ENCODE data around the gene RAB4B. TPM values are rescaled to one million over a fixed set of nuclear protein-coding genes. Genes with fewer than 3 reads are reported as not detected.
"Not testable (repeated sequence)": the region's sequence is repeated elsewhere in the genome, so short reads cannot be mapped to it uniquely, and the experiment has no call there.

The RAB4B gene
- polyA plus RNA-seq, 6 donors from 2014 or later = 111 to 167 (median 145) TPM

DNA sequence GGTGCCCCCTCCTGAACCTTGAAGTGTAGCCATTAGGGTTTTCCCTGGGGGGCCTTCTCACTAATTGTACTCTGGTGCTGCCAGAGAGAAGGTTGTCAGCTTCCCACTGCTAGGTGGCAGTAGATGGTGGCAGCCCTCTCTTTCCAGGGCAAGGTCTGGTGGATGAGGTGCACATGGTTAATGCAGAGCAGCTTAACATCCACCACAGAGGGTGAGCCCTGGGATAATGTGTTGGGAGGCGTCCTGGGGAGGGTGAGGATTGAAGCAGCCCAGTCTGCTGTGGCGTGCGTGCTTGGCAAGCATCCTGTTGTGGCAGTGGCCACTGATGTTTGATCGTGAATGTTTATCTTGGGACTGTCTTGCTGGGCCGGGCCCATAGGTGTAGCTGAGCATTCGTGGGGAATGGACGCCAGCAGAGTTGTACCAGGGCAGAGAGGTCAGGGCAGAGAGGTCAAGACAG is 26.8 kb downstream of the RAB4B start:
- H3K4me1 Mint-ChIP-seq = peaks cover 77 to 88% (median 82%) of the 10 kb centered on the region in 3 donors
- peaks cover 0 to 22% of the 10 kb centered on the region in 2 donors for H3K36me3 Mint-ChIP-seq
- no peak for ATAC-seq (ENCODE audit: low read depth in 2 of 2)
- DNase-seq = no peak
- no peaks in the 10 kb centered on the region for H3K9me3 Mint-ChIP-seq
- peak overlapping the region in 7 of 8 donors; percentile 21 to 94 (median 77) for H3K4me3 Mint-ChIP-seq
- H3K27me3 Mint-ChIP-seq = no peaks in the 10 kb centered on the region
- peak overlapping the region in 5 of 6 donors; percentile 58 to 98 (median 96) for H3K27ac Mint-ChIP-seq

DNA sequence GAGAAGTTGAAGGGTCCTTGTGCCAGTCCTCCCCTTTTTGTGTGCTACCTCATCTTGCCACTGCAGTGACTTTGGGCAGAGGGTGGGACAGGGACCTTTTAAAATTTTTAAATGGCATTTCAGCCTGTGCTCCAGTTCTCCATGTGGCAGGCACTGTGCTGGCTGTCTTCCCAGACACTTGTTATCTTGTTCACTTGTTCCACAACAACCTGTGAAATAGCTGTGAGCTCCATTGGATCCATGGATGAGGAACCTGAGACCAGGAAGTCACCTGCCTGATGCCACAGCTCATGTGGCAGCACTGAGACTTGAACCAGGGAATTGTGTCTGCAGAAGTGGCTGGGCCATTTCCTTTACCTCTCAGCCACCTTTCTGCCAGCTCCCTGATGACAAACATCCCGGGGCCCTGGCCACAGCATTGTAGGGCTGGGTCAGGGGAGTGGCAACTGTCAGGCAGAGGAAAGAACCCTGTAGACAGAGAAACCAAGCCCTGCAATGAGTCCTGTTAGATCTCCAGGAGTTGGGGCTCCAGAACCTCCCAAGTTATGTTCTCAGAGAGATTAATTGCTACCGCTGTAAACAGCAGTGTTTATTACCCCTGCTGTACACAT is 27.3 kb downstream of the RAB4B start:
- ATAC-seq (ENCODE audit: low read depth in 2 of 2) (no peak), DNase-seq (no peak)
- Mint-ChIP-seq H3K36me3 (peaks cover 0 to 17% of the 10 kb centered on the region in 2 donors), H3K9me3 (no peaks in the 10 kb centered on the region), H3K27ac (peak overlapping the region in 4 of 6 donors; percentile 70 to 97 (median 95)), H3K4me3 (peak overlapping the region in 6 of 8 donors; percentile 42 to 94 (median 75)), H3K4me1 (peaks cover 76 to 88% (median 82%) of the 10 kb centered on the region in 3 donors), H3K27me3 (no peaks in the 10 kb centered on the region)

DNA sequence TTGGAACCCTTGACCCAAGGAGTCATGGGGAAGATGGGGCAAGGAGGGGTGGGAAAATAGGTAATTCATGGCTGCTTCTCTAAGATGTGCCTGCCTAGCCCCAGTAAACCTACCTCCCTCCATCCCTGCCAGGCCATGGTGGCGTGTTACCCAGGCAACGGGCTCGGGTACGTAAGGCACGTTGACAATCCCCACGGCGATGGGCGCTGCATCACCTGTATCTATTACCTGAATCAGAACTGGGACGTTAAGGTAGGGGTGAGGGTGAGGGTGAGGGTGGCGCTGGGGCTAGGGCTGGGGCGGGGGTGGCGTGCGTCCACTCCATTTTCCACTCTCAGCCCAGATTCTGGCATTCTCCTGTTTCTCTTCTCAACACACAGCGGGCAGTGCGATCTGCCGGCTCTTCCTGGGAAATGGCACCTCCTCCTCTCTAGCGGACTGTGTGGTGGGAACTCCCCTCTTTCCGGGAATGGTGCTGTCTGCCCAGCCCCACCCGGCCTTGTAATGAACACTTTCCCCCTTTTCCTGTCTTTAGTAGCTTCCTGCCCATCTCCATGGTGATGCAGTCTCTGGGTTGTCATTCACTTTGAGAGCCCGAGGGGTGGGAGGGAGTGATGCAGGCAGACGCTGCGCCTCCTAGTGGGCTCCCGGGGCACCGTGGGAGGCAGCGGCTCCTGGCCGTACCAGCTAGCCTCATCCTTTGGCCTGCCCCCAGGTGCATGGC is 28.5 kb downstream of the RAB4B start:
- Mint-ChIP-seq H3K9me3 (no peaks in the 10 kb centered on the region), H3K27ac (peak overlapping the region in 5 of 6 donors; percentile 89 to 97 (median 94)), H3K27me3 (no peaks in the 10 kb centered on the region), H3K4me3 (peak overlapping the region; percentile 42 to 89 (median 79)), H3K36me3 (peaks cover 0 to 17% of the 10 kb centered on the region in 2 donors), H3K4me1 (peaks cover 75 to 87% (median 82%) of the 10 kb centered on the region in 3 donors)
- peak; percentile 60 for DNase-seq
- peak; percentile 30 to 34 for ATAC-seq (ENCODE audit: low read depth in 2 of 2)

DNA sequence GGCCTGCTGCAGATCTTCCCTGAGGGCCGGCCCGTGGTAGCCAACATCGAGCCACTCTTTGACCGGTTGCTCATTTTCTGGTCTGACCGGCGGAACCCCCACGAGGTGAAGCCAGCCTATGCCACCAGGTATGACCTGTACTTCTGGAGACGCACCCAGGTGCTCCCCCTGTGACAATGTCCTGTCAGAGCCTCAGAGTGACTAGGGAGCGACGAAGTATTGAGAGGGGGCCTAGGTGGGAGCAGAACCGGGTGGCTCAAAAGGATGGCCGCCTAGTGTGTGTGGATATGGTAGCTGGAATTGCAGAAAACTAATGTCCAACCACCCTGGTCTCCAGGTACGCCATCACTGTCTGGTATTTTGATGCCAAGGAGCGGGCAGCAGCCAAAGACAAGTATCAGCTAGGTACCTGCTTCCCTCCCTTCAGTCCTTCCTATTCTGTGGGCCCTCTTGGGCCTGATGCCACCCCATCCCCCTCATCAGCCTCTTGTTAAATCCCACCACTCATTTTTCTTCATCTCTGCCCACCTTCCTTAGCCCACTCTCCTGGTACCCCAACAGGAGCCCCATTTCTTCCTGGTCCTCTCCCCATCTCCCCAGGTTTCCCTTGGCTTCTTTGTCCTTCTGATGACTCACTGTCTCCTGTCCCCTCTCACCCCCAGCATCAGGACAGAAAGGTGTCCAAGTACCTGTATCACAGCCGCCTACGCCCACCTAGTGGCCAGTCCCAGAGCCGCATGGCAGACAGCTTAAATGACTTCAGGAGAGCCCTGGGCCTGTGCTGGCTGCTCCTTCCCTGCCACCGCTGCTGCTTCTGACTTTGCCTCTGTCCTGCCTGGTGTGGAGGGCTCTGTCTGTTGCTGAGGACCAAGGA is 29.3 kb downstream of the RAB4B start:
- ATAC-seq (ENCODE audit: low read depth in 2 of 2) (no peak), DNase-seq (no peak)
- H3K4me3 Mint-ChIP-seq = peak overlapping the region; percentile 35 to 89 (median 75)
- H3K9me3 Mint-ChIP-seq = no peaks in the 10 kb centered on the region
- H3K27ac Mint-ChIP-seq = peak overlapping the region; percentile 86 to 97 (median 95)
- peaks cover 73 to 87% (median 82%) of the 10 kb centered on the region in 3 donors for H3K4me1 Mint-ChIP-seq
- H3K36me3 Mint-ChIP-seq = peaks cover 0 to 17% of the 10 kb centered on the region in 2 donors
- no peaks in the 10 kb centered on the region for H3K27me3 Mint-ChIP-seq

DNA sequence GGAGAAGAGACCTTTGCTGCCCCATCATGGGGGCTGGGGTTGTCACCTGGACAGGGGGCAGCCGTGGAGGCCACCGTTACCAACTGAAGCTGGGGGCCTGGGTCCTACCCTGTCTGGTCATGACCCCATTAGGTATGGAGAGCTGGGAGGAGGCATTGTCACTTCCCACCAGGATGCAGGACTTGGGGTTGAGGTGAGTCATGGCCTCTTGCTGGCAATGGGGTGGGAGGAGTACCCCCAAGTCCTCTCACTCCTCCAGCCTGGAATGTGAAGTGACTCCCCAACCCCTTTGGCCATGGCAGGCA is 29.9 kb downstream of the RAB4B start:
- Mint-ChIP-seq H3K27ac (peak overlapping the region in 4 of 6 donors; percentile 57 to 97 (median 88)), H3K4me3 (peak overlapping the region in 4 of 8 donors; percentile 42 to 79 (median 66)), H3K4me1 (peaks cover 73 to 87% (median 82%) of the 10 kb centered on the region in 3 donors), H3K36me3 (peaks cover 0 to 17% of the 10 kb centered on the region in 2 donors), H3K9me3 (no peaks in the 10 kb centered on the region), H3K27me3 (no peaks in the 10 kb centered on the region)
- ATAC-seq (ENCODE audit: low read depth in 2 of 2) (no peak), DNase-seq (no peak)

DNA sequence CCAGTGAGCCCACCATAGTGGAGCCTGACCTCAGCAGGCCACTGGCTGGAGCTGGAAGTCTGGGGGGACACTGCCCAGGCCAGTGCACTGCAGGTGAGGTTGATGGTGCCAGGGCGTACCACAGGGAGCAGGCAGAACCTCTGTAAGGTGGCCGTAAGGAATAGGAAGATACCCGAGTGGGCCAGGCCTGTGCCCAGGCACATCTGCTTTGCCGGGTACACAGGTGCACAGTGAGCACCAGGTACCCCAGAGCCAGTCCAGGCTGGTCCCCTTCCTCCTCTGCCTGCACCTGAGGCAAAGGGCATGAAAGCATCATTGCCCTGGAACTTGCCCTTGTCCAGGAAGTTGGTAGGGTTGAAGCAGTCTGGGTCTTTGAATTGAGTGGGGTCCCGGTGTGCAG is 30.4 kb downstream of the RAB4B start:
- H3K36me3 Mint-ChIP-seq = peaks cover 0 to 17% of the 10 kb centered on the region in 2 donors
- DNase-seq (no peak), ATAC-seq (ENCODE audit: low read depth in 2 of 2) (no peak)
- H3K4me1 Mint-ChIP-seq = peaks cover 69 to 84% (median 79%) of the 10 kb centered on the region in 3 donors
- H3K4me3 Mint-ChIP-seq = peak overlapping the region in 6 of 8 donors; percentile 11 to 80 (median 50)
- peak overlapping the region in 4 of 6 donors; percentile 33 to 97 (median 71) for H3K27ac Mint-ChIP-seq
- no peaks in the 10 kb centered on the region for H3K9me3 Mint-ChIP-seq
- no peaks in the 10 kb centered on the region for H3K27me3 Mint-ChIP-seq

DNA sequence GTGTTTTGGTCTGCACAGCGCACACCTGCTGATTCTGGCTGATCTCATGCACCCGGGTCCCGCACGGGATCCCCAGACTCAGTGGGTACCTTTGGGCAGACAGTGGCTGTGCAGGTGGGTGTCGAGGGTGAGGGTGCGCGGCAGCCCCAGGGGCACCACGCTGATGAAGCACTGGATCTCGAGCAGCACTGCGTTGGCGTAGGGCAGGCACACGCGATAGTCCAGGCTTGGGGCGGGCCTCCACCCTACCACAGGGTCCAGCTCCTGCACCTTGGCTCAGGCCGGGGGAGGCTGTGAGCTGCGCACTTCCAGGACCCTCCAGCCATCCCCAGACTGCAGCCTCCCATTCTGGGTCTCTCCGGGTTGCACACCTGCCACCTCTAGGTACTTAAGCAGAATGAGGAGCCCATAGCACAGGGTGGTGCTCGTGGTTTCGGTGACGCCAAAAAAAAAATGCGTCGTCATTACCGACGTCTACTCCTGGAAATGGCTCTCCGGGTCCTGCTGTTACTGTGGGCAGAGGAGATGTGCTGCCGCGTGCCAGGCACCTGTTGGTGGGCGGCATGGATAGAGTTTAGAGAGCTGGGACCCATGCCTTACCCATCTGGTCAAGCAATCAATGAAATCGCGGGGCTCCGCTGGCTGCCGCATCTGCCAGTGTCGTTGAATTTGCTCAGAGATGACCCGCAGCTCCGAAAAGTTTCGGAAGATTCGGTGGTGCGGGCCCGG is 31.5 kb downstream of the RAB4B start:
- Mint-ChIP-seq H3K27ac (no peak overlapping the region), H3K4me1 (peaks cover 59 to 81% (median 75%) of the 10 kb centered on the region in 3 donors), H3K36me3 (peaks cover 0 to 17% of the 10 kb centered on the region in 2 donors), H3K9me3 (no peaks in the 10 kb centered on the region), H3K27me3 (no peaks in the 10 kb centered on the region), H3K4me3 (peak overlapping the region in 7 of 8 donors; percentile 41 to 99 (median 61))
- ATAC-seq (ENCODE audit: low read depth in 2 of 2) (no peak), DNase-seq (no peak)

DNA sequence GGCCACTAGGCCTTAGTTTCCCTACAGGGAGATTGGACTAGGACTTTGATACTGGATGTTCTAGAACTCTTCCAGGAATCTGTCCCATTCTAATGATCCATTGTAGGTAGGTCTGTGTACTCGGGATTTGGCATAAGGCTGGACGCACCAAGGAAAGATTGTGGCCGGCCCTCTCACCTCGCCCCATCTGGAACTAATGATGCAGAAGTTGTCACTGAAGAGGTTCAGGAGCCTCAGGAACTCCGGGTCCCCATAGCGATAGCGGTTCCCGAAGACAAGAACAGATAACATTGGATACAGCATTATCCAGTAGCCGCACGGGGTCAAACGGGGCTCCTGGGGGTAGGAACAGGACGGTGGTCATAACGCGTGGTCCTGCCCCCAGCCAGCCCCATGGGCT is 32.1 kb downstream of the RAB4B start:
- no peaks in the 10 kb centered on the region for H3K27me3 Mint-ChIP-seq
- H3K36me3 Mint-ChIP-seq = peaks cover 0 to 17% of the 10 kb centered on the region in 2 donors
- peak overlapping the region; percentile 47 to 99 (median 98) for H3K4me3 Mint-ChIP-seq
- H3K4me1 Mint-ChIP-seq = peaks cover 52 to 78% (median 69%) of the 10 kb centered on the region in 3 donors
- no peak for DNase-seq
- no peak for ATAC-seq (ENCODE audit: low read depth in 2 of 2)
- H3K27ac Mint-ChIP-seq = peak overlapping the region in 1 of 6 donors; percentile 81
- H3K9me3 Mint-ChIP-seq = no peaks in the 10 kb centered on the region

DNA sequence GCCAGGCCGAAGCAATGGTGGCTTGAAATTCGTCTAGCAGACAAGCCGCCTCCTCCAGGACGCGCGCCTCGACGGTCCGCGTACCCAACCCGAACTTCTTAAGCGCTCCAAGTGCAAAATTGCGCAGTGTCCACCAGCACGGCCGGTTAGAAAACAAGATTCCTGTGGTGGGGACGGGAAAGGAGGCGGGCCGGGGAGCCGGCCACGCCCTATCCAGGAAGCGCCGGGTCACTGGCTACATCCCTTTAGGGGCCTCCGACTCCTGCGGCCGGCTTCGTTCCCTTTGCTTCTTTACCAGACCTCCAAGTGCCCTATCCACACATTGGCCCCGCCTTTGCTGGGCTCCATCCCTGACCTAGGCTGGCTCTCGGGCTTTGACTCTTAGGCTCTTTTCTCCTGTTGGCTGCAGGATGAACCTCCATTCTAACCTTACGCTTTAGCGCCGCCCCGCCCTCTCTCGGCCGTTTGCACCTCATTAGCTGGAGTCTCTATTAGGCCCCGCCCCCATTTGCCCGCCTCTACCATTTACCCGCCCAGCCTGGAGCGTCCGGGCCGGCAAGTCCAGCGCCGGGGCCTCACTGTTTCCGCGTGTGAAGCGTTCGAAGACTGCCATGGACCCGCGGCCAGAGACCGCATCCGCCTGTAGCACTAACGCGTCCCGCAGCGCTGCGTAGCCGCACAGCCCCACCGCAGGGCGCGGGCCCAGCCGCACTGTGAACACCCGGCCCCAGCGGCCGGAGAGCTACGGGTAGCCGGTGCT is 32.8 kb downstream of the RAB4B start:
- ATAC-seq (ENCODE audit: low read depth in 2 of 2) (peak; percentile 75 to 81), DNase-seq (peak; percentile 55)
- Mint-ChIP-seq H3K4me1 (peaks cover 49 to 71% (median 66%) of the 10 kb centered on the region in 3 donors), H3K36me3 (peaks cover 0 to 17% of the 10 kb centered on the region in 2 donors), H3K27ac (peak overlapping the region in 5 of 6 donors; percentile 9 to 95 (median 55)), H3K4me3 (peak overlapping the region; percentile 84 to 99 (median 98))
- H3K9me3 Mint-ChIP-seq, H3K27me3 Mint-ChIP-seq: not testable (repeated sequence)

DNA sequence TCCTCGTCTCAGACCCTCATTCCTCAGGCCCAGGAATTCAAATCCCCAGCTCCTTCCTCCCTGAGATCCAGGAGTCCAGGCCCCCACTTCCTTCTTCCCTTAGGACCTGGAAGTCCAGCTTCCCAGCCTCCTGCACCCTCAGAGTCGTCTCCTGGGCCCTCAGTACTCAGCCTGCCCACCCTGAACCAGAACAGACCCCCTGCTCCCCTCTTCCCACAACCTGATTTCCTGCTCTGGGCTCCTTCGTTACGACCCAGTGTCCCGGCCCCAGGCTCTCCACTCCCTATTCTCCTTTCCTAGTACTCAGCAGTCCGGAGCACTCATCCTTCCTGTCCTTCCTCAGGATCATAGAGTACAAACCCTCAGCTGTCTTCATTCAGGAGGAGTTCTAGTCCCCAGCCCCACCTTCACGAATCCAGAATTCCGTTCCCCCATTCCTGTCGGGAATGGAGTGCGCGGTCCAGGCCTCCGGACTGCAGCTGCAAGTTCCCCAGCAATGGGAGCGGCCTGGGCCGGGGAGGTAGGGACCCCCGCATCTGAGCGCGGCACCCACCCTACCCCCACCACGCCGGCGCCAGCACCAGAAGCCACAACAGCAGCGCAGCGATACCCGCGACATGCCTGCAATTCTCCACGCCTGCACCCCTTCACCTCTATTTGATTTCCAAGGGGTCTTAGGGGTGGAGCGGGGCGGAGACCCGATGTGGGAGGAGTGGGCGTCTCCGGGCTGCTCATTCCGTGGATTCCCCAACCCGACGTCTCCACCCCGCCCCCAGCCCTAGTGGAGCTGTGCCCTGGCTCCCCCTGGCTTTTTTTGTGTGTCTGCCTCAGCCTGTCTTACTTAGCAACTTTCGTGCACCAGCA is 33.7 kb downstream of the RAB4B start:
- Mint-ChIP-seq H3K4me1 (peaks cover 45 to 64% (median 57%) of the 10 kb centered on the region in 3 donors), H3K27me3 (no peaks in the 10 kb centered on the region), H3K27ac (peak overlapping the region; percentile 34 to 95 (median 88)), H3K4me3 (peak overlapping the region; percentile 84 to 99 (median 98)), H3K36me3 (peaks cover 0 to 13% of the 10 kb centered on the region in 2 donors), H3K9me3 (no peaks in the 10 kb centered on the region)
- DNase-seq (no peak), ATAC-seq (ENCODE audit: low read depth in 2 of 2) (peak; percentile 28 to 42)

DNA sequence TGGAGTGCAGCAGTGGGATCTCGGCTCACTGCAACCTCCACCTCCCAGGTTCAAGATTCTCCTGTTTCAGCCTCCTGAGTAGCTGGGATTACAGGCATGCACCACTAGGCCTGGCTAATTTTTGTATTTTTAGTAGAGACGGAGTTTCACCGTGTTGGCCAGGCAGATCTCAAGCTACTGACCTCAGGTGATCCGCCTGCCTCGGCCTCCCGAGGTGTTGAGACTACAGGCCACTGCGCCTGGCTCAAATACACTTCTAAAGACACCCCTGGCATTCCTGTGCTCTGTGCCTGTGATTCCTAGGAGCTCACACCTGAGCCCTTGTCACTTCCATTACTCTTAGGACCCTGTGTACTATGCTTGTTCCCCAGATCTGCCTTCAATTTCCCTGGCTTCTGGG is 34.5 kb downstream of the RAB4B start:
- not testable (repeated sequence) for H3K9me3 Mint-ChIP-seq; ATAC-seq (ENCODE audit: low read depth in 2 of 2); DNase-seq; H3K36me3 Mint-ChIP-seq; H3K27me3 Mint-ChIP-seq
- H3K27ac Mint-ChIP-seq = peak overlapping the region in 4 of 6 donors; percentile 8 to 55 (median 18)
- peaks cover 38 to 62% (median 51%) of the 10 kb centered on the region in 3 donors for H3K4me1 Mint-ChIP-seq
- peak overlapping the region; percentile 84 to 99 (median 98) for H3K4me3 Mint-ChIP-seq
